ENCODE measurements around the gene OR52I2. TPM values are rescaled to one million over a fixed set of nuclear protein-coding genes. Genes with fewer than 3 reads are reported as not detected.
A peak's percentile ranks its signal among the peaks of the same experiment; 100 is the strongest.

The OR52I2 gene
- polyA plus RNA-seq (ENCODE audit: insufficient read length in 4 of 4), result under 1 TPM in 1 of 4 donors, not detected in 3; 0.04 TPM

GRCh38 chr11:4581443-4581842, at the start of gene OR52I2:
Gene OR52I2, plus strand, starts transcription at chr11:4581743.
- no peak for DNase-seq (ENCODE audit: low read depth in 4 of 4, low spot score in 3 of 4)

DNA sequence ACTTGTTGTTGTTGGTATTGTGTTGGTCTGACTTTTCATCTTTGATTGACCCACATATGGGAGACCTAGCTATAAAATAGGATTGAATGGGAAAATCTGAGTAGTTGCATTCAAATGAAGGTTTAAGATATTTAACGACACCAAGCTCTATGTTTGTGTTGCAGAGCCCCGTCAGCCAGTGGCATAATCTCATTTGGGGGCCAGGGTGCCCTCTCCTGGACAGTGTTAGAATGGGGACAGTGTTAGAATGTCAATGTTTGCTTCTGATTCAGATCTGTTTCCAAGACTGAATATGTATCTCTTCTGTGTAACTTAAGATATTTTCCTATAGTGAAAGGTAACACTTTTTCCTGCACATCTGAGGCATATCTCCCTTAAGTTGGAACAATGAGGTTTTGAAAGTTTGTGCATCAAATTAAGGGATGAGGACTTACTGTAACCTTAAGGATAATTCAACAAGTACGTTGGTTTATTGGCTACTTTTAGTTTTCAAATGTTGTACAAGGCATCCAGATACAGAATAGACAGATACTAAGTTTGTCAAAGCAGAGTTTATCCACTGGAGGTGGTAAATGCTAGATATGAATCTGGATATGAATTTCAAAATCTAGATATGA, 41.8 kb upstream of the OR52I2 start:
- no peak for DNase-seq (ENCODE audit: low read depth in 4 of 4, low spot score in 3 of 4)

DNA sequence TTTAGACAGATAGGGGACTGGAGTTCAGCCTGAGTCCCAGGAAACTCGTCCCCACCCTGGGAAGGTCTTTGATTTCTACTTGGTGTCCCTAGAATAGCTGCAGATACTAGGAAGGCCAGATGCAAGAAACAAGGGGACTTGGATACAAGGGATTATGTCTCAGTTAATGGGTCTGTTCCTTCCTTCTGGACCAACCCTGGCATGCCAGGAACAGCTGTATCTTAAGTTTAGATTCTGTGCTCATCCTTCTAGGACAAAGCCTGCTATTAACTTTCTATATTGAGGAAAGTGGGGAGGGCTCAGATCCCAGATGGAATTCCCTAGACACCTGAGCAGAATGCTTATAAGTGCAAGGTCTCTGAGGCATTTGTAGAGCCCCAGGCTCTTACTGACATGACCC, 40.5 kb upstream of the OR52I2 start:
- no peak for DNase-seq (ENCODE audit: low read depth in 4 of 4, low spot score in 3 of 4)

GRCh38 chr11:4543561-4543960, 38.0 kb upstream of the OR52I2 start:
- DNase-seq (ENCODE audit: low read depth in 4 of 4, low spot score in 3 of 4), result no peak

- DNase-seq (ENCODE audit: low read depth in 4 of 4, low spot score in 3 of 4), result no peak
These were observed 36.7 kb upstream of the OR52I2 start, which contains the start of gene OR52M1 for GRCh38 chr11:4544891-4545290. Gene OR52M1, plus strand, starts transcription at chr11:4545191. Its CDS starts 0 bp downstream, at chr11:4545191.

GRCh38 chr11:4546878-4547277, 34.7 kb upstream of the OR52I2 start:
- no peak for DNase-seq (ENCODE audit: low read depth in 4 of 4, low spot score in 3 of 4)

- no peak for DNase-seq (ENCODE audit: low read depth in 4 of 4, low spot score in 3 of 4)
These were observed 34.1 kb upstream of the OR52I2 start for GRCh38 chr11:4547416-4547815.

- no peak for DNase-seq (ENCODE audit: low read depth in 4 of 4, low spot score in 3 of 4)
These were observed 30.1 kb upstream of the OR52I2 start for GRCh38 chr11:4551346-4551979.

DNA sequence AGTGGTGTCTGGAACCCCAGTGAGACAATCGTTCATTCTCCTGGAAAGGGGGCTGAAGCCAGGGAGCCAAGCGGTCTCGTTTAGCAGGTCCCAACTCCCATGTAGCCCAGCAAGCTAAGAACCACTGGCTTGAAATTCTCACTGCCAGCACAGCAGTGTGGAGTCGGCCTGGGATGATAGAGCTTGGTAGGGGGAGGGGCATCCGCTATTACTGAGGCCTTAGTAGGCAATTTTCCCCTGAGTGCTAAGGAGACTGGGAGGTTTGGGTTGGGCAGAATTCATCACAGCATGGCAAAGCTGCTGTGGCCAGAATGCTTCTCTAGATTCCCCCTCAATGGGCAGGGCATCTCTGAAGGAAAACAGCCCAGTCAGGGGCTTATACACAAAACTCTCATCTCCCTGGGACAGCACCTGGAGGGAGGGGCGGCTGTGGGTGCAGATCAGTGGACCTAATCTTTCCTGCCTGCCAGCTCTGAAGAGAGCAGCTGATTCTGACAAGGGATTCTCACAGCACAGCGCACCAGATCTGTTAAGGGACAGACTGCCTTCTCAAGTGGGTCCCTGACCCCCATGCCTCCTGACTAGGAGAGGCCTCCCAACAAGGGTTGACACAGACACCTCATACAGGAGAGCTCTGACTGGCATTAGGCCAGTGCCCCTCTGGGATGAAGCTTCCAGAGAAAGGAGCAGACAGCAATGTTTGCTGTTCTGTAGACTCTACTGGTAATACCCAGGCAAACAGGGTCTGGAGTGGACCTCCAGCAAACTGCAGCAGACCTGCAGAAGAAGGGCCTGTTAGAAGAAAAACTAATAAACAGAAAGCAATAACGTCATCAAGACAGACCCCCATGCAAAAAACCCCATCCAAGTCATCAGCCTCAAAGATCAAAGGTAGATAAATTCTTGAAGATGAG, 21.8 kb upstream of the OR52I2 start:
- no peak for DNase-seq (ENCODE audit: low read depth in 4 of 4, low spot score in 3 of 4)

GRCh38 chr11:4560467-4560866, 21.1 kb upstream of the OR52I2 start:
- peak in 2 of 4 donors; percentile 17 to 24 for DNase-seq (ENCODE audit: low read depth in 4 of 4, low spot score in 3 of 4)

- no peak for DNase-seq (ENCODE audit: low read depth in 4 of 4, low spot score in 3 of 4)
These were observed 16.2 kb upstream of the OR52I2 start for GRCh38 chr11:4565371-4565770.

DNA sequence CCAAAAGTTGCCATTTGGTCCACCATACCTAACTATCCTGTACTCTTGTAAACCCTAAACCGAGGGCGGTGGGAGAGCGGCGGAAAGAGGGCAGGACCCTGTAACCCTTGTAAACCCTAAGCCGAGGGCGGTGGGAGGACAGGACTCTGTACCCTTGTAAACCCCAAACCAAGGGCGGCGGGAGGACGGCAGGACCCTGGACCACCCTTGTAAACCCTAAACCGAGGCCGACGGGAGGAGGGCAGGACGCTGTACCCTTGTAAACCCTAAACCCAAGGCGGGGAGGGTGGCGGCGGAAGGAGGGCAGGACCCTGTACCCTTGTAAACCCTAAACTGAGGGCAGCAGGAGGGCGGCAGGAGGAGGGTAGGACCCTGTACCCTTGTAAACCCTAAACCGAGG, 12.5 kb upstream of the OR52I2 start:
- DNase-seq (ENCODE audit: low read depth in 4 of 4, low spot score in 3 of 4), result no peak

DNA sequence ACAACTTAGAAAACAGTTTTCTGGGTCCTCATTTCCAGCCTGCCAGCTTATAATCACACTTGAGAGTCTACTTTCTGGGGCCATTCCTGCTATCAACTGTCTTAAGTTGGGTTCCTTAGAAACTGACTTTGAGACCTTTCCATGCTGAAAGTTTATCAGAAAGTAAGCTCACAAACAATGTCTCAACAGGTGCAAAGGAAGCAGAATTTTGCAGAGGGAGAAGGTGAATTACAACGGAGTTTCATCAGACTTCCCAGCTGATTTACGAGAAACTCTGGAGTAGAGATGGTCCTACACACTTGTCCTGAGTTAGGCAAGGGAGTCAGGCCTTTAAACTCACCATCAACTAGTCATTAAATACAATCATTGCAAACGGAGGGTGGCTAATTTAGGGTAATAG, 4.7 kb upstream of the OR52I2 start:
- no peak for DNase-seq (ENCODE audit: low read depth in 4 of 4, low spot score in 3 of 4)

GRCh38 chr11:4577761-4578160, 3.8 kb upstream of the OR52I2 start:
- DNase-seq (ENCODE audit: low read depth in 4 of 4, low spot score in 3 of 4), result no peak

GRCh38 chr11:4578624-4579023, 2.9 kb upstream of the OR52I2 start:
- DNase-seq (ENCODE audit: low read depth in 4 of 4, low spot score in 3 of 4), result no peak

GRCh38 chr11:4580124-4580523, 1.4 kb upstream of the OR52I2 start:
- no peak for DNase-seq (ENCODE audit: low read depth in 4 of 4, low spot score in 3 of 4)

GRCh38 chr11:4589017-4589416, 7.5 kb downstream of the OR52I2 start:
- no peak for DNase-seq (ENCODE audit: low read depth in 4 of 4, low spot score in 3 of 4)

GRCh38 chr11:4593739-4594138, 12.2 kb downstream of the OR52I2 start, which contains the start of gene OR52I1:
Gene OR52I1, plus strand, starts transcription at chr11:4594039. Its CDS starts 0 bp downstream, at chr11:4594039.
- no peak for DNase-seq (ENCODE audit: low read depth in 4 of 4, low spot score in 3 of 4)

GRCh38 chr11:4605057-4605456, 23.5 kb downstream of the OR52I2 start:
- DNase-seq (ENCODE audit: low read depth in 4 of 4, low spot score in 3 of 4), result no peak

- DNase-seq (ENCODE audit: low read depth in 4 of 4, low spot score in 3 of 4), result no peak
These were observed 24.9 kb downstream of the OR52I2 start for GRCh38 chr11:4606231-4607015.

Measured in right renal pelvis (tissue), 4 donors.